GM19395 (cell line): ENCODE results near the gene KRTAP10-6.
"Not testable (repeated sequence)": the region's sequence is repeated elsewhere in the genome, so short reads cannot be mapped to it uniquely, and the experiment has no call there.

Experiments used
- ATAC-seq: cut with Tn5 transposase; IDR thresholded peaks from one replicate; pipeline ENCODE4 v1.9.1; 2021; ENCODE audit warnings: mild to moderate bottlenecking, moderate library complexity; ENCODE audit not compliant: unreplicated experiment

The KRTAP10-6 gene

GRCh38 chr21:44558695-44559094, 33.6 kb downstream of the KRTAP10-6 start, which contains the start of gene KRTAP10-3:
Gene KRTAP10-3 (minus strand): TSS chr21:44558795. CDS start chr21:44558715, 80 bp downstream.
- no peak for ATAC-seq

GRCh38 chr21:44558329-44558675, 34.0 kb downstream of the KRTAP10-6 start:
- not testable (repeated sequence) for ATAC-seq

- ATAC-seq = no peak
Measured at GRCh38 chr21:44557491-44558328, 34.6 kb downstream of the KRTAP10-6 start.

GRCh38 chr21:44556879-44557278, 35.4 kb downstream of the KRTAP10-6 start:
- ATAC-seq = no peak

GRCh38 chr21:44555200-44555875, 37.0 kb downstream of the KRTAP10-6 start:
- ATAC-seq = no peak

GRCh38 chr21:44552681-44553080, 39.6 kb downstream of the KRTAP10-6 start:
- ATAC-seq = no peak

- no peak for ATAC-seq
Measured at GRCh38 chr21:44552136-44552535, 40.2 kb downstream of the KRTAP10-6 start.

- no peak for ATAC-seq
Measured at GRCh38 chr21:44551340-44551961, 40.9 kb downstream of the KRTAP10-6 start, which contains the start of gene KRTAP10-2. Gene KRTAP10-2 (minus strand): TSS chr21:44551505. CDS start chr21:44551458, 47 bp downstream.

GRCh38 chr21:44550807-44551206, 41.5 kb downstream of the KRTAP10-6 start:
- ATAC-seq = no peak

- ATAC-seq = not testable (repeated sequence)
Measured at GRCh38 chr21:44550285-44550684, 42.0 kb downstream of the KRTAP10-6 start.

GRCh38 chr21:44549525-44550211, 42.6 kb downstream of the KRTAP10-6 start:
- ATAC-seq = no peak

- ATAC-seq = no peak
Measured at GRCh38 chr21:44548922-44549321, 43.4 kb downstream of the KRTAP10-6 start.

- no peak for ATAC-seq
Measured at GRCh38 chr21:44548381-44548780, 43.9 kb downstream of the KRTAP10-6 start.

GRCh38 chr21:44547656-44548331, 44.5 kb downstream of the KRTAP10-6 start:
- ATAC-seq = no peak

GRCh38 chr21:44544566-44544965, 47.7 kb downstream of the KRTAP10-6 start:
- no peak for ATAC-seq

- no peak for ATAC-seq
Measured at GRCh38 chr21:44542716-44543115, 49.6 kb downstream of the KRTAP10-6 start.
